HL-60 (cell line): Measurements from ENCODE around the gene FLNB.

Experiments
- GABPA ChIP-seq: IDR thresholded peaks from 2 replicates; pipeline ENCODE4 v1.6.1; 2012; ENCODE audit warnings: low read depth
- REST ChIP-seq: IDR thresholded peaks from 2 replicates; pipeline ENCODE4 v1.6.1; 2012; ENCODE audit warnings: low read depth; ENCODE audit not compliant: insufficient replicate concordance
- TF ChIP-seq, protein P1 (sequence below): IDR thresholded peaks from one replicate; pipeline ENCODE4 v1.5.1; 2011; ENCODE audit warnings: low read length, control low read depth, inconsistent platforms; ENCODE audit not compliant: insufficient read depth

DNA sequence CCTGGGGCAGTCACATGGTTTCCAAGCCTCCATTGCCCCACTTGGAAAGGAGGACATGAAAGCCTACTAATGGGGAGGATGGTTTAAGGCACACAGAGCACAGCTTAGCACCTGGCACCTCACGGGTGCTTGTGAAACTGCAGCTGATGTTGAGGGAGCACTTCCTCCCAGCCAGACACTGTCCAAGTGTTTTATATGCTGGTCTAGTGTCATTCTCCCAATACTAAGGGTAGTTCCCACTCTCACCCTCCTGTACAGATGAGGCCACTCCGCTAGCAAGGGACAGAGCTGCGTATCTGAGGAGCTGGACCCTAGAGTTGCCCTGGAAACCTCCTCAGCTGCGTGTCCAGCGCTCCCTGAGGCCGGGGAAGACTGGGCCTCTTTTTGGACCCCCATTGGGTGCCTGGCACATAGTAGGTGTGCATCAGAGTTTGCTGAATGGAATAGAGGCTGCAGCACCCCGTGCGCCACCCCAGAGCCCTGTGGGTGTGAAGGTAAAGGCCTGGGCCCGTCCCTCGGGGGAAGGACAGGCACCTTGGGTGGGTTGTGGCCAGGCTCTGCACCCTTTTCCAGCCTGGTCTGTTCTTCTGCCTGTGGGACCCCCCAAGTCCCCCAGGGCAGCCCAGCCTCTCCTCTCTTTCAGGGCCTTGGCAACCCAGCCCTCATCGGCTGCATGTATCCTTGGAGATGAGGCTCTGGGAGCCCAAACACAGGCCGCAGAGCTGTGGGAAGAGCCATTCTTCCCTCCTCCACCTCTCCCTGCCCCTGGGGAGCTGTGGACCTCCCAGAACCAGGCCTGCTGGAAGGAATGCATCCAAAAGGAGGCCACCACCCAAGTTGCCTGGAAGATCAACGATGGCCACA, 171.2 kb downstream of the FLNB start:
- TF ChIP-seq GABPA: no peak
- TF ChIP-seq REST: no peak
- TF ChIP-seq, protein P1, sequence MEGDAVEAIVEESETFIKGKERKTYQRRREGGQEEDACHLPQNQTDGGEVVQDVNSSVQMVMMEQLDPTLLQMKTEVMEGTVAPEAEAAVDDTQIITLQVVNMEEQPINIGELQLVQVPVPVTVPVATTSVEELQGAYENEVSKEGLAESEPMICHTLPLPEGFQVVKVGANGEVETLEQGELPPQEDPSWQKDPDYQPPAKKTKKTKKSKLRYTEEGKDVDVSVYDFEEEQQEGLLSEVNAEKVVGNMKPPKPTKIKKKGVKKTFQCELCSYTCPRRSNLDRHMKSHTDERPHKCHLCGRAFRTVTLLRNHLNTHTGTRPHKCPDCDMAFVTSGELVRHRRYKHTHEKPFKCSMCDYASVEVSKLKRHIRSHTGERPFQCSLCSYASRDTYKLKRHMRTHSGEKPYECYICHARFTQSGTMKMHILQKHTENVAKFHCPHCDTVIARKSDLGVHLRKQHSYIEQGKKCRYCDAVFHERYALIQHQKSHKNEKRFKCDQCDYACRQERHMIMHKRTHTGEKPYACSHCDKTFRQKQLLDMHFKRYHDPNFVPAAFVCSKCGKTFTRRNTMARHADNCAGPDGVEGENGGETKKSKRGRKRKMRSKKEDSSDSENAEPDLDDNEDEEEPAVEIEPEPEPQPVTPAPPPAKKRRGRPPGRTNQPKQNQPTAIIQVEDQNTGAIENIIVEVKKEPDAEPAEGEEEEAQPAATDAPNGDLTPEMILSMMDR: no peak
